HG02840 (cell line): ENCODE measurements around the gene STYXL2.

Experiments used
- ATAC-seq: cut with Tn5 transposase; IDR thresholded peaks from one replicate; pipeline ENCODE4 v1.9.1; 2021; ENCODE audit warnings: mild to moderate bottlenecking, moderate library complexity, moderate number of reproducible peaks; ENCODE audit not compliant: unreplicated experiment, low FRiP score

The STYXL2 gene

GRCh38 chr1:167128261-167129227 is 34.7 kb downstream of the STYXL2 start:
- no peak for ATAC-seq

GRCh38 chr1:167130829-167131510 is 37.1 kb downstream of the STYXL2 start:
- ATAC-seq = no peak

GRCh38 chr1:167132301-167133010 is 38.6 kb downstream of the STYXL2 start:
- no peak for ATAC-seq

- no peak for ATAC-seq
Measured at GRCh38 chr1:167135281-167135840, 41.5 kb downstream of the STYXL2 start.

GRCh38 chr1:167136191-167136614 is 42.3 kb downstream of the STYXL2 start:
- no peak for ATAC-seq

- ATAC-seq = no peak
Measured at GRCh38 chr1:167136806-167137205, 42.9 kb downstream of the STYXL2 start.

GRCh38 chr1:167137332-167137781 is 43.5 kb downstream of the STYXL2 start:
- ATAC-seq = no peak

- no peak for ATAC-seq
Measured at GRCh38 chr1:167137793-167138510, 44.1 kb downstream of the STYXL2 start.

- ATAC-seq = no peak
Measured at GRCh38 chr1:167138703-167139102, 44.8 kb downstream of the STYXL2 start.

GRCh38 chr1:167141963-167142362 is 48.1 kb downstream of the STYXL2 start:
- no peak for ATAC-seq
